SK-N-SH (cell line): ENCODE results near the gene RFX2.

Source experiments
- CHD2 ChIP-seq: fragments of 150-350 bp; IDR thresholded peaks from 2 replicates; pipeline ENCODE4 v1.6.1; 2018; ENCODE audit warnings: low read length; ENCODE audit not compliant: partially characterized antibody
- EP300 ChIP-seq, 2 experiments: IDR thresholded peaks; 2 replicates each; pipeline versions ENCODE4 v1.4.0 to v1.6.1; 2012; ENCODE audit warnings: borderline replicate concordance in 1 of 2, low read depth in 1 of 2, low read length in 1 of 2
- GABPA ChIP-seq: IDR thresholded peaks from 2 replicates; pipeline ENCODE4 v1.4.0; 2012; ENCODE audit warnings: low read depth, mild to moderate bottlenecking
- MXI1 ChIP-seq: IDR thresholded peaks from 2 replicates; pipeline ENCODE4 v1.6.1; 2012; ENCODE audit warnings: mild to moderate bottlenecking, low read depth, low read length, improper control_type of control experiment
- POLR2AphosphoS5 ChIP-seq: IDR thresholded peaks from 2 replicates; pipeline ENCODE4 v1.6.1; 2012; ENCODE audit warnings: low read depth, low read length
- RFX5 ChIP-seq: IDR thresholded peaks from 2 replicates; pipeline ENCODE4 v1.6.1; 2012; ENCODE audit warnings: mild to moderate bottlenecking, improper control_type of control experiment, low read length
- RXRA ChIP-seq: IDR thresholded peaks from 2 replicates; pipeline ENCODE4 v1.4.0; 2012; ENCODE audit warnings: low read depth, mild to moderate bottlenecking, borderline replicate concordance
- SMC3 ChIP-seq: IDR thresholded peaks from 2 replicates; pipeline ENCODE4 v1.6.1; 2012; ENCODE audit warnings: low read depth, low read length, improper control_type of control experiment
- TAF1 ChIP-seq: IDR thresholded peaks from 2 replicates; pipeline ENCODE4 v1.6.1; 2012; ENCODE audit warnings: low read depth, mild to moderate bottlenecking, low read length, moderate library complexity, borderline replicate concordance
- USF2 ChIP-seq: fragments of 150-350 bp; IDR thresholded peaks from 2 replicates; pipeline ENCODE4 v1.6.1; 2017; ENCODE audit warnings: antibody characterized with exemption, low read length, low read depth, borderline replicate concordance
- YY1 ChIP-seq: IDR thresholded peaks from 2 replicates; pipeline ENCODE4 v1.4.0; 2012; ENCODE audit warnings: low read depth, mild to moderate bottlenecking
- TF ChIP-seq, protein P1 (sequence below): fragments of 200-600 bp; sonication (generic); IDR thresholded peaks from 2 replicates; pipeline ENCODE4 v1.6.1; 2017; ENCODE audit warnings: antibody characterized with exemption, mild to moderate bottlenecking, moderate library complexity
- TF ChIP-seq, protein P2 (sequence below): IDR thresholded peaks from 2 replicates; pipeline ENCODE4 v1.4.0; 2012; ENCODE audit warnings: low read depth, borderline replicate concordance
- TF ChIP-seq, protein P3 (sequence below): IDR thresholded peaks from 2 replicates; pipeline ENCODE4; 2012

DNA sequence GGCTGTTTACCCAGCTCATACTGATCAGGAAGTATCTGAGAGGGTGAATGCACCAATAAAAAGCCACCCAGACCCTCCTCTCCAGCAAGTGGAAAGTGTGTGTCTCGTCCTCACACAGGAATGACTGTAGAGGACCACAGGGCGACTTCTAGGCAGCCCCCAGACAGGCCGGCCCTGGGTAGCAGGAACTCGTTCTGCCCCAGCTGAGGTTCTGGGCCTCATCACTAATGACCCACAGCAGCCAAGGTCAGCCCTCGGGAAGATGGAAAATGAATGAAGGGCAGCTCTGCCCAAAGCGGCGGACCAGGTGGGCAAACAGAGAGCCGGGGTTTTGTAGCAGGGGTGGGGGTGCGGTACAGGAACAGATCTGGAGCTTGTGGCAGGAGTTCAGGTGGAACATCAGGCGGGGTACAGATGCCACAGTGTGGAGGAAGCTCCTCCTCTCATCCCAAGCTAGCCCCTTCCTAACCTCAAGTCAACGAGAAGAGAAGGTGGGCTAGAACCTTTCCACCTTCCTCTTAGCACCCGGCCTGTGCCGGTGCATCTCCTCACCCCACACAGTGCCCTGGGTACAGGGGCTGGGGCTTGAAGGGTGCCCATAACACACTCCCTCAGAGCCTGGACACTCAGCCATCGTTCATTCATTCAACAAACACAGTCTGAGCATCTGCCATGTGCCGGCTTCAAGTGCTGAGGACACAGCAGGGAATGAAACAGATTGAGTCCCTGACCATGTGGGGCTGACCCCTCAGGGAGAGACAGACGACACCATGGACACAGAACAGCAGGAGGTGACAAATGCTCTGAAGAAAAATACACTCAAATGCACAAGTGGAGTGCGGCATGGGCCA, 36.2 kb downstream of the RFX2 start:
- no peak for TF ChIP-seq EP300 (IDR thresholded peaks at IDR 0.05; ENCODE audit: borderline replicate concordance in 1 of 2, low read depth in 1 of 2, low read length in 1 of 2)
- no peak for TF ChIP-seq YY1
- TF ChIP-seq, protein P1, sequence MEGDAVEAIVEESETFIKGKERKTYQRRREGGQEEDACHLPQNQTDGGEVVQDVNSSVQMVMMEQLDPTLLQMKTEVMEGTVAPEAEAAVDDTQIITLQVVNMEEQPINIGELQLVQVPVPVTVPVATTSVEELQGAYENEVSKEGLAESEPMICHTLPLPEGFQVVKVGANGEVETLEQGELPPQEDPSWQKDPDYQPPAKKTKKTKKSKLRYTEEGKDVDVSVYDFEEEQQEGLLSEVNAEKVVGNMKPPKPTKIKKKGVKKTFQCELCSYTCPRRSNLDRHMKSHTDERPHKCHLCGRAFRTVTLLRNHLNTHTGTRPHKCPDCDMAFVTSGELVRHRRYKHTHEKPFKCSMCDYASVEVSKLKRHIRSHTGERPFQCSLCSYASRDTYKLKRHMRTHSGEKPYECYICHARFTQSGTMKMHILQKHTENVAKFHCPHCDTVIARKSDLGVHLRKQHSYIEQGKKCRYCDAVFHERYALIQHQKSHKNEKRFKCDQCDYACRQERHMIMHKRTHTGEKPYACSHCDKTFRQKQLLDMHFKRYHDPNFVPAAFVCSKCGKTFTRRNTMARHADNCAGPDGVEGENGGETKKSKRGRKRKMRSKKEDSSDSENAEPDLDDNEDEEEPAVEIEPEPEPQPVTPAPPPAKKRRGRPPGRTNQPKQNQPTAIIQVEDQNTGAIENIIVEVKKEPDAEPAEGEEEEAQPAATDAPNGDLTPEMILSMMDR, result no peak
- no peak for TF ChIP-seq RXRA
- TF ChIP-seq GABPA, result no peak
- TF ChIP-seq, protein P2, sequence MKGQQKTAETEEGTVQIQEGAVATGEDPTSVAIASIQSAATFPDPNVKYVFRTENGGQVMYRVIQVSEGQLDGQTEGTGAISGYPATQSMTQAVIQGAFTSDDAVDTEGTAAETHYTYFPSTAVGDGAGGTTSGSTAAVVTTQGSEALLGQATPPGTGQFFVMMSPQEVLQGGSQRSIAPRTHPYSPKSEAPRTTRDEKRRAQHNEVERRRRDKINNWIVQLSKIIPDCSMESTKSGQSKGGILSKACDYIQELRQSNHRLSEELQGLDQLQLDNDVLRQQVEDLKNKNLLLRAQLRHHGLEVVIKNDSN, result no peak
- TF ChIP-seq, protein P3, sequence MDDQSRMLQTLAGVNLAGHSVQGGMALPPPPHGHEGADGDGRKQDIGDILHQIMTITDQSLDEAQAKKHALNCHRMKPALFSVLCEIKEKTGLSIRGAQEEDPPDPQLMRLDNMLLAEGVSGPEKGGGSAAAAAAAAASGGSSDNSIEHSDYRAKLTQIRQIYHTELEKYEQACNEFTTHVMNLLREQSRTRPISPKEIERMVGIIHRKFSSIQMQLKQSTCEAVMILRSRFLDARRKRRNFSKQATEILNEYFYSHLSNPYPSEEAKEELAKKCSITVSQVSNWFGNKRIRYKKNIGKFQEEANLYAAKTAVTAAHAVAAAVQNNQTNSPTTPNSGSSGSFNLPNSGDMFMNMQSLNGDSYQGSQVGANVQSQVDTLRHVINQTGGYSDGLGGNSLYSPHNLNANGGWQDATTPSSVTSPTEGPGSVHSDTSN, result no peak
- no peak for TF ChIP-seq RFX5
- no peak for TF ChIP-seq POLR2AphosphoS5
- no peak for TF ChIP-seq USF2
- no peak for TF ChIP-seq SMC3
- no peak for TF ChIP-seq CHD2
- TF ChIP-seq TAF1, result no peak
- no peak for TF ChIP-seq MXI1
